ENCODE data around the gene AGAP1.

Gene AGAP1

GRCh38 chr2:235858881-235859280 is 365.0 kb downstream of the AGAP1 start:
- no peak for DNase-seq

GRCh38 chr2:235859651-235860050 is 365.8 kb downstream of the AGAP1 start:
- no peak for DNase-seq

GRCh38 chr2:235860111-235860510 is 366.3 kb downstream of the AGAP1 start:
- no peak for DNase-seq

DNA sequence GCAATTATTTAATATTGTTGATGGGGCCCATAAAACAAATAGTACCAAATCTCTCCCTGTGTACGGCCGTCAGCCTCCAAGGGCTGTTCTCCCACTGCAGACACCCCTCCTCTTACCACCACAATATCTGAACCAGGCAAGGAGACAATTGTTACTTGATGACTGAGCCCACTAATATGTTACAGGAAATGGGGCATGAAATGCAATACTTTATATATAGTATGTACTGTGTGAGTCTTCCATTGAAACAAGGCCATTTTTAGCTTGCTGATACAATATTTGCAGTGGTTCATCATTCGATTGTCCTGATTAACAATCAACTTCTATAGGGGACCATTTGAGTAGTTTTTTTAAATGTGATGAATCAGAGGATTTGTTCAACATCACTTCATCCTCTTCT is 367.0 kb downstream of the AGAP1 start:
- no peak for DNase-seq

DNA sequence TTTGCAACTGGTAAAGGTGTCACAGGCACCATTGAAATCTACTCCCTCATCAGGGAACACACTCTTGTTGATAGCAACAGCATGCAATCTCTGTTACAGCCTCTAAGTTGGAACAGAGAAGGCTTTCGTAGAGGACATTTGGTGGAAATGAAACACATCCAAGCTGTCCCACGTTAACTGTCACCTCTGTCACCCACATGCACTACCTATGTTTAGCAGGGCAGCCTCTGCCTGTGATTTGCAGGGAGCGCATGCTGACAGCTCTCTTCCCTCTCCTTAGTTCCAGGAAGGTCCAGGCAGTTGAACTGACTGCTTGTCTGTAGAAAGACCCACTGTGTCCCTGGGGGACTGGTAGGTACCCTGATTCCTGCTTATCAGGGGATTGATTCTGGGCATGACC is 367.5 kb downstream of the AGAP1 start:
- no peak for DNase-seq

- DNase-seq = no peak
Observed at GRCh38 chr2:235863414-235863813, 369.6 kb downstream of the AGAP1 start.

DNA sequence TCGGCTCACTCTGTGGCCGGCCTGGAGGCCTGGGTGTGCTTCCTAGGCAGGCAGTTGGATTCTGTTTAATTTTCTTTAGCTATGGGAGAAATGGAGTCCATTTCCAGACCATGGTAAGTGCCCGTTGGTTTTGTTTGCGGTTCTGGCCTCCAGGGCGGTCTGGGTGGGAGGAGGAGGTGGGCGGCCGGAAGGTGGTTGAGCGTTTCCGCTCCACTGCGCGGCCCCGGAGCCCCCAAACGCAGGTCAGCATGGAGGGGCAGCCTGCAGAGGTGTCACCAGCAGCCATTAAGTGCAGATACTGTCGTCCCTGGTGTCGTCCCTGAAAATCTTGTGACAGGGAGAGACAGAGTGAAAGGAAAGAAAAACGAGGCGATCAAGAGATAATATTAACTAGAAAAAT is 370.5 kb downstream of the AGAP1 start:
- DNase-seq = no peak

- DNase-seq = no peak
Observed at GRCh38 chr2:235864733-235865515, 371.1 kb downstream of the AGAP1 start.

DNA sequence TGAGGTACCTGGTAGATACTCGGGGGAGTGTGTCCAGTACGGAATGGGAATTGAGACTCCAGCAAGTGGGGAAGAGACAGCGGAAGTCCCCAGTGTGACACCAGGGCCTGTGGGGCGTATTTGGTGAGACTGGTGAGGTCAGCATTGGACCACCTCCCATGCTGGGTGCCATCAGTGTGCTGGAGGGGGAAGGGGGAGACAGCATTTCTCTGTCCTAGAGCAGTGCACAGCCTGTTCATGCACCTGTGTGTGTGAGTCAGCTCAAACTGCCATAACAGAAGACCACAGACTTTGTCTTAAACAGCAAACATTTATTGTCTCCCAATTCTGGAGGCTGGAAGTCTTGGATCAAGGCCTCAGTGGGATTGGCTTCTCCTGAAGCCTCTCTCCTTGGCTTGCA is 372.5 kb downstream of the AGAP1 start:
- DNase-seq = no peak

DNA sequence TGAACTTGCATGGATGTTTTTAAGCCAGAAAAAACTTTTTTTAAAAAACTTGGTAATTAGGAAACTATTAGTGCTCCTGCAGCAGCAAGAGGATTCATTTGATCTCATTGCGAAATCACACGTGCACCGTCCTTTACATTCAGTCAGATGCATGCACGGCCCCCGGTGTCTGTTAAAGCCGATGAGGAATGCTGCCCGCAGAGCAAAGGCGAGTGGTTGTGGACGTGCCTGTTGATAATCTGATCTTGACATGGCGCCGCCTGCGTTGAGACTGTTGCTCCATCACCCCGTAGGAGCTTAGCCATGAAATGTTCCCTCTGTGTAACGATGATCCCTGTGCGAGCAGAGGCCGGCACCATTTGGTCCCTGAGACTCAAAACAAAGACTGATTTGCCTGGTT is 374.4 kb downstream of the AGAP1 start:
- no peak for DNase-seq

DNA sequence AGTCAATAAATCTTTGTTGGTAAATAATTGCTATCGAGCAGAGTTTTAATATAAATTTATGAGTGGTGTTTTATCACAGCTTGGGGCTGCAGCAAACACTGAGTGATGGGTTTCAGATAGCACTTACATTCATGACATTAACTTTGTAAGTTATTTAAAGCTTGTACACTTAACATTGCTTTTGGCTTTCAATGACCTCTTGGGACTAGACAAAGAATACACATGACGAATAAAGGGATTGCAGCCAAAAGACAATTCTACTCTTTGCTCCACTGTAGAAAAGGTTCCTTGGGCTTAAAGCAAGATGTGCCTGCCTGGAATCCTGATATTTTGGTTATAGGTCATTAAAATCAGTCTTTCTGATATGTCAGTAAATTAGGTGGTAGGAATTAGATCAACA is 374.8 kb downstream of the AGAP1 start:
- no peak for DNase-seq

GRCh38 chr2:235870515-235870914 is 376.7 kb downstream of the AGAP1 start:
- no peak for DNase-seq

GRCh38 chr2:235876099-235876679 is 382.3 kb downstream of the AGAP1 start:
- DNase-seq = no peak

DNA sequence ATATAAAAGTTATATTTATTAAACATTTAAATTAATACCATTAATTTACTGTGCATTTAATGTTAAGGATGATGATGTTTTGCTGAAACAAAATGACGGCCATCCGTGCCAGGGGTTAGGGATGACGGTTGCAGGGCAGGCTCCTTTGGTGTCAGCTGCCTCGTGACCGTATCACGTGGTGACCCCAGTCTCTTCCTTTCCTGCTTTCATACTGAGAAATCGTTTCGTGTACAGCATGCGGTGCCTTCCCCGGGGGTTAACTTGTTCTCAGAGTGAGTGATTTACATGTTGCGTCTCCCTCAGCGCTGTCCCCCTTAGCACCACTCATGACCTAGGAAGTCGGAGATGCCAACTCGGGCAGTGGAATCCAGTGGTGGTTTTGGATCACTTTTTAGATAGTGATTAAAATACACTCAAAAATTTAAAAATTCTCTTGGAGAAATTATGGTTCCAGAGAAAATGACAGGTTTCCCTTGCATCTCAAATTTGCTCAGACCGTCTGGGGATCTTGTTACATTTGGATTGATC is 383.5 kb downstream of the AGAP1 start:
- no peak for DNase-seq

- DNase-seq = no peak
Observed at GRCh38 chr2:235879116-235879515, 385.3 kb downstream of the AGAP1 start.

GRCh38 chr2:235883675-235884074 is 389.8 kb downstream of the AGAP1 start:
- no peak for DNase-seq

DNA sequence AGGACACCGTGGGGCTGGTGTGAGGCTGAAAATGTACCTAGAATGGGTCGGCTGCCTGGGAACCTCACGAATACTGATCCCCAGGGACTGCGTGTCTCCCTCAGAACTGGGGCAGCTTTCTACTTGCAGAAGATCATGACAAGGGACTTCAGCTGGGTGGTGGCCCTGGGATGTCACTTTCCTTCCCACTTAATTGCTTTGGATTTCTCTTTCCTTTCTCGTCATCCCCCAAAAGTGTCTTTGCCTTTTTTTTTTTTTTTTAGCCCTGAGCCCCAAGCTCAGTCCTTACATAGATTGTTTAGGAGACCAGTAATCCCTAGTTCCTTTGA is 395.4 kb downstream of the AGAP1 start:
- DNase-seq = no peak

GRCh38 chr2:235893129-235893698 is 399.4 kb downstream of the AGAP1 start:
- no peak for DNase-seq

DNA sequence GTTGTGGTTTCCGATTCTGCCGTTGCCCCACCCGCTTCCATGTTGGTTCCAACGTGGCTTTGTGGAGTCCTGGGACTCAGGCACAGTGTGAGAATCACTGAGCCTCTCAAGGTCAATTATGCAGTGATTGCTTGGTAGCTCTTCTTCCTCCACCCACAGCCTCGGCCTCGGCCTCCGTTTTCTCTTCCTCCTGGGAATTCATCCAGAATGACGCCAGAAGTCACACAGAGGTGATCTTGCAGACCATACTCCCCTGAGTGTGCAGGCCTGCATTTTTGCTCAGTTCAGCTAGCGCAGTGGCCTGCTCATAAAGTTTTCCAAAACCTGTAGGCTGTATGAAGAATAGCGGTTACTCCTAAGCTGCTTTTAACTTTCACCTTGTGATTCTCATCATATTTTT is 401.0 kb downstream of the AGAP1 start:
- no peak for DNase-seq

DNA sequence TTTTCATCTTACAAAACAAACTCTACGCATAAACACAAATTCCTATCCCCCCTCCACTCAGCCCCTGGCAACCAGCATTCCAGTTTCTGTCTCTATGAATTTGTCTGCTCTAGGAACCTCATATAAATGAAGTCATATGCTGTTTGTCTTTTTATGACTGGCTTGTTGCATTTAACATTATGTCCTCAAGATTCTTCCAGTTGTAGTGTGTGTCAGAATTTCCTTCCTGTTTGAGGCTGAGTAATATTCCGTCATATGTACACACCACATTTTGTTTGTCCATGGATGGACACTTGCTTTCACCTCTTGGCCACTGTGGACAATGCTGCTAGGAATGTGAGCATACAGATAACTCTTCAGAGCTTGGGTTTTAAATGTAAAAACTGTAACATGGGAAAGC is 402.2 kb downstream of the AGAP1 start:
- no peak for DNase-seq

DNA sequence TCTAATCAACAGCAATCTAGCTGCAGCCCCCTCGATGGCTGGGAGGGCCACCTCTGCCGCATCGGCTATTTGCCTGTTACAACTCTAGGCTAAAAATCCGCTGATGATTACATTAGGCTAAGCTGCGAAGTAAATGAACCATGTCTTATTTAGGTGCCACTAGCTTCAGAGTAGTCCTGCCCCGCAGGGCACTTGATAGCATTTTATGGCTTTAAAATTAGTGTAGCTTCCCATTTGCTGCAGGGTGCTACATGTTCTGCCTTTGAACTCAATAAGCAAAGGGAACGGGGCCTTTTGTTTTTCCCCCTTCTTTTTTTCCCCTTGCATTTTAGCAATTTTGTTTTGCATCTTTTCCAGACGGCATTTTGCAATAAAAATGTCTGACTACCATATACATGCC is 404.1 kb downstream of the AGAP1 start:
- DNase-seq = no peak

- DNase-seq = no peak
Observed at GRCh38 chr2:235898766-235899165, 404.9 kb downstream of the AGAP1 start.

GRCh38 chr2:235900631-235901030 is 406.8 kb downstream of the AGAP1 start:
- no peak for DNase-seq

DNA sequence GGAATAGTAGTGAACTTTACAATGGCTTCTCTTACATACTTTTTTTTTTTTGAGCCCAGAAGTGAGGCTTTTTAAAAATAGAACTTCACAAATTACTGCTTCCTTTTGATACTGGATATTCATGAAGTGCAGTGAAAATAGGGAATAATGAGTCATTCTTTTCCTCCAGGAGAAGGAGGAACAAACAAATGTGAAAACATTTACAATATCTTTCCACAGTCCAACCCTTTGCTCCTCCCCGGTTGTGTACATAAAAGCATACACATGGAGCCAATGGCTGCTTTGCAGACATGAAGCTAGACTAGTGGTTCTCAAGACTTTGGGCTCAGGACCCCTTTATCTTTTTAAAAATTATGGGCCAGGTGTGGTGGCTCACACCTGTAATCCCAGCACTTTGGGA is 407.4 kb downstream of the AGAP1 start:
- no peak for DNase-seq

Data from activated effector memory CD4-positive, alpha-beta T cell treated with Interleukin-2 at 50 U/mL for 16 hours (primary cell).